ENCODE results near the gene COBL. TPM values are rescaled to one million over a fixed set of nuclear protein-coding genes. Genes with fewer than 3 reads are reported as not detected.

COBL gene
- total and polyA plus RNA-seq, 2 of the 8 experiments (the other 6 are each of a cell fraction or from before 2014, with no cell fraction given): 13.8 to 40.4 TPM

- CTCF ChIA-PET (ENCODE audit: partially characterized antibody): interaction anchor here (1.2 to 10.2 kb wide), 10 partner anchors 10 to 120 kb away, joined by 3 to 92 read pairs (median 5); no protein-coding TSS in a partner anchor
- no peak overlapping the region for H3K14ac ChIP-seq (ENCODE audit: insufficient read length)
- H2BK20ac ChIP-seq (ENCODE audit: low read length): no peak overlapping the region
- H2BK15ac ChIP-seq (ENCODE audit: low read length): no peak overlapping the region
- TF ChIP-seq EZH2 (IDR thresholded peaks at IDR 0.05; ENCODE audit: low read depth, low read length, severe bottlenecking) (no peak), BRCA1 (IDR thresholded peaks at IDR 0.05; ENCODE audit: low read depth, low read length) (no peak), MAFK (IDR thresholded peaks at IDR 0.05; ENCODE audit: low read depth, low read length) (no peak), RAD21 (IDR thresholded peaks at IDR 0.05 in 1 of 2, conservative IDR thresholded peaks at IDR 0.05 in 1 of 2; ENCODE audit: low read depth in 2 of 2, low read length in 2 of 2) (no peak), TEAD4 (IDR thresholded peaks at IDR 0.05; ENCODE audit: low read depth, low read length) (no peak), NRF1 (IDR thresholded peaks at IDR 0.05; ENCODE audit: low read depth, low read length) (no peak), CBX8 (IDR thresholded peaks at IDR 0.05; ENCODE audit: borderline replicate concordance, low read depth, low read length) (no peak), RXRA (IDR thresholded peaks at IDR 0.05; ENCODE audit: insufficient read depth, low read depth, low read length) (no peak), KDM5A (IDR thresholded peaks at IDR 0.05; ENCODE audit: low read length) (no peak), SP2 (IDR thresholded peaks at IDR 0.05; ENCODE audit: low read length) (no peak)
- H3K36me3 ChIP-seq (ENCODE audit: control insufficient read depth in 2 of 4, insufficient read depth in 4 of 4, low read length in 3 of 4): no peaks in the 10 kb centered on the region
- peaks cover 4 to 15% (median 10%) of the 10 kb centered on the region in 4 experiments; a peak in 6 of 7 replicates for H3K4me1 ChIP-seq (replicated peaks in 1 of 4; ENCODE audit: control insufficient read depth in 3 of 4, insufficient read depth in 4 of 4, low read length in 3 of 4)
- peaks cover 3 to 88% of the 10 kb centered on the region in 2 experiments; a peak in 3 of 4 replicates for H3K79me2 ChIP-seq (ENCODE audit: control insufficient read depth in 1 of 2, insufficient read depth in 2 of 2, low read length in 2 of 2)
- no peak overlapping the region for H2BK12ac ChIP-seq (ENCODE audit: low read depth, low read length)
- no peak overlapping the region for H3K23ac ChIP-seq (ENCODE audit: insufficient read length)
- H3K56ac ChIP-seq (replicated peaks; ENCODE audit: insufficient read length, low read depth, low read length): no peak overlapping the region
- H3K9ac ChIP-seq (replicated peaks in 1 of 4; ENCODE audit: extremely low read depth in 1 of 4, low read depth in 3 of 4, low read length in 3 of 4): no peak overlapping the region
- no peak overlapping the region for H2BK120ac ChIP-seq (replicated peaks; ENCODE audit: low read depth, low read length)
- H3K4me2 ChIP-seq (ENCODE audit: insufficient read depth in 1 of 2, low read depth in 2 of 2, low read length in 2 of 2): no peak overlapping the region
- DNase-seq (ENCODE audit: low read depth in 1 of 2, low spot score in 2 of 2) (no peak), FAIRE-seq (no peak)
- peaks cover 3% of the 10 kb centered on the region; the same call in 1 of the 2 replicates for H3K79me1 ChIP-seq (ENCODE audit: low read depth, low read length)
- no peak overlapping the region; the same call in 1 of the 2 replicates for H2BK5ac ChIP-seq (ENCODE audit: low read depth, low read length)
- peak overlapping the region; percentile 24 for H3K4ac ChIP-seq (replicated peaks; ENCODE audit: insufficient read length, low read depth, low read length)
- peaks cover 0 to 10% of the 10 kb centered on the region in 2 experiments for H4K20me1 ChIP-seq (replicated peaks in 1 of 2; ENCODE audit: control insufficient read depth in 1 of 2, insufficient read depth in 2 of 2, low read length in 2 of 2)
- H4K8ac ChIP-seq (ENCODE audit: extremely low read depth, insufficient read depth, low read length): no peak overlapping the region
- no peaks in the 10 kb centered on the region for H3K27me3 ChIP-seq (replicated peaks in 1 of 4; ENCODE audit: control insufficient read depth in 3 of 4, extremely low read depth in 1 of 4, insufficient read depth in 3 of 4, low read length in 3 of 4)
- no peak overlapping the region for H2AK5ac ChIP-seq (ENCODE audit: low read depth, low read length)
- WGBS, 2 experiments (ENCODE audit: extremely low coverage in 1 of 2, insufficient coverage in 1 of 2, insufficient read length in 1 of 2, insufficient replicate concordance in 2 of 2, low coverage in 1 of 2, low lambda C conversion rate in 2 of 2, missing lambda C conversion rate in 1 of 2): 80% methylated on average over 4 of the region's 4 CpGs; no CpG with 5 or more reads in 1 of the 2 experiments
- H2AFZ ChIP-seq (ENCODE audit: low read length): no peak overlapping the region
- H3K27ac ChIP-seq (ENCODE audit: low read depth, low read length): no peak overlapping the region
- POLR2A ChIA-PET (ENCODE audit: partially characterized antibody): interaction anchor here (0.8 to 9.2 kb wide), 6 partner anchors 8 to 98 kb away, joined by 3 to 117 read pairs (median 8); no protein-coding TSS in a partner anchor
- no peak overlapping the region for H3K4me3 ChIP-seq (ENCODE audit: extremely low read depth in 1 of 4, insufficient read depth in 2 of 4, low read depth in 3 of 4, low read length in 4 of 4)
- no peaks in the 10 kb centered on the region for H3K23me2 ChIP-seq (ENCODE audit: low read depth, low read length)
- H4K5ac ChIP-seq (ENCODE audit: insufficient read length, low read depth, low read length): no peak overlapping the region
- no peak overlapping the region for H3K18ac ChIP-seq (ENCODE audit: extremely low read depth, low read length)
- H3K9me3 ChIP-seq (ENCODE audit: insufficient read depth in 2 of 2, low read depth in 1 of 2, low read length in 1 of 2): no peaks in the 10 kb centered on the region
- no peak overlapping the region for H4K91ac ChIP-seq (replicated peaks; ENCODE audit: insufficient read length, low read length)
Observed at GRCh38 chr7:51308265-51308664, 8.3 kb downstream of the COBL start.
